Liver (tissue), 9 donors: Measurements from ENCODE around the gene CTXND1. TPM values are rescaled to one million over a fixed set of nuclear protein-coding genes. Genes with fewer than 3 reads are reported as not detected.

ENCODE experiments used
- DNase-seq: peaks from one replicate; pipeline ENCODE4 v3.0.0-alpha.2; 2017; ENCODE audit warnings: low spot score
- H3K27ac ChIP-seq, 2 donors: one replicate each; pipeline ENCODE4 v1.7.0; 2013; ENCODE audit warnings: inconsistent platforms in 2 of 2, low read length in 2 of 2, control low read depth in 1 of 2, low read depth in 1 of 2, mild to moderate bottlenecking in 1 of 2
- H3K27me3 ChIP-seq, 4 donors: one replicate each; pipeline versions ENCODE4 v1.6.1 to v1.7.0; 2013; ENCODE audit warnings: low read length in 3 of 4, inconsistent platforms in 1 of 4, mild to moderate bottlenecking in 1 of 4, moderate library complexity in 1 of 4; ENCODE audit not compliant: control insufficient read depth in 4 of 4, insufficient read depth in 4 of 4
- H3K36me3 ChIP-seq, 4 donors: one replicate each; pipeline versions ENCODE4 v1.6.1 to v1.7.0; 2013; ENCODE audit warnings: low read length in 3 of 4, mild to moderate bottlenecking in 3 of 4, low read depth in 1 of 4, moderate library complexity in 1 of 4; ENCODE audit not compliant: control insufficient read depth in 4 of 4, insufficient read depth in 3 of 4
- H3K4me1 ChIP-seq, 4 donors: one replicate each; pipeline versions ENCODE4 v1.6.1 to v1.7.0; 2013; ENCODE audit warnings: low read length in 3 of 4, mild to moderate bottlenecking in 3 of 4, moderate library complexity in 1 of 4; ENCODE audit not compliant: control insufficient read depth in 4 of 4, insufficient read depth in 4 of 4
- H3K4me3 ChIP-seq, 3 donors: one replicate each; pipeline versions ENCODE4 v1.6.1 to v1.7.0; 2013; ENCODE audit warnings: low read length in 3 of 3, control low read depth in 1 of 3, low read depth in 1 of 3, mild to moderate bottlenecking in 1 of 3
- H3K9ac ChIP-seq, 2 donors: one replicate each; pipeline ENCODE4 v1.7.0; 2013; ENCODE audit warnings: low read length in 2 of 2, mild to moderate bottlenecking in 2 of 2, moderate library complexity in 2 of 2, control low read depth in 1 of 2, low read depth in 1 of 2
- H3K9me3 ChIP-seq, 4 donors: one replicate each; pipeline versions ENCODE4 v1.6.1 to v1.7.0; 2013; ENCODE audit warnings: low read length in 3 of 4; ENCODE audit not compliant: control insufficient read depth in 4 of 4
- FOXA2 ChIP-seq: IDR thresholded peaks from 2 replicates; pipeline ENCODE4 v1.6.1; 2016; ENCODE audit warnings: antibody characterized with exemption
- GABPA ChIP-seq, 2 donors: IDR thresholded peaks in 1 of 2; conservative IDR thresholded peaks in 1 of 2; 2 replicates each; pipeline ENCODE4 v1.6.1; 2016; ENCODE audit warnings: antibody characterized with exemption in 2 of 2, mild to moderate bottlenecking in 1 of 2, moderate library complexity in 1 of 2
- HNF4A ChIP-seq, 2 donors: conservative IDR thresholded peaks; 2 replicates each; pipeline ENCODE4 v1.6.1; 2016; ENCODE audit warnings: antibody characterized with exemption in 2 of 2, mild to moderate bottlenecking in 2 of 2
- HNF4G ChIP-seq: IDR thresholded peaks from 2 replicates; pipeline ENCODE4 v1.6.1; 2016; ENCODE audit warnings: antibody characterized with exemption
- JUND ChIP-seq, 2 donors: IDR thresholded peaks; 2 replicates each; pipeline ENCODE4 v1.6.1; 2016; ENCODE audit warnings: antibody characterized with exemption in 2 of 2
- NR2F2 ChIP-seq: IDR thresholded peaks from 2 replicates; pipeline ENCODE4 v1.6.1; 2016; ENCODE audit warnings: antibody characterized with exemption
- RAD21 ChIP-seq, 2 donors: IDR thresholded peaks; 2 replicates each; pipeline ENCODE4 v1.6.1; 2016; ENCODE audit warnings: antibody characterized with exemption in 2 of 2, mild to moderate bottlenecking in 2 of 2
- RXRA ChIP-seq, 2 donors: IDR thresholded peaks; 2 replicates each; pipeline ENCODE4 v1.6.1; 2017 to 2018; ENCODE audit warnings: antibody characterized with exemption in 2 of 2, mild to moderate bottlenecking in 1 of 2
- SP1 ChIP-seq: IDR thresholded peaks from 2 replicates; pipeline ENCODE4 v1.6.1; 2018; ENCODE audit warnings: antibody characterized with exemption, mild to moderate bottlenecking
- TAF1 ChIP-seq: conservative IDR thresholded peaks from 2 replicates; pipeline ENCODE4 v1.6.1; 2016; ENCODE audit warnings: antibody characterized with exemption, mild to moderate bottlenecking
- YY1 ChIP-seq: IDR thresholded peaks from 2 replicates; pipeline ENCODE4 v1.6.1; 2016; ENCODE audit warnings: antibody characterized with exemption, mild to moderate bottlenecking
- WGBS: extraction: QIAGEN DNeasy Blood & Tissue Kit; methylation state at CpG from one replicate; pipeline ENCODE4 v1.1.7; 2013; 5-methylcytosine and 5-hydroxymethylcytosine counted together
- polyA plus RNA-seq, 2 donors: library from polyadenylated mRNA; stranded (reverse) in 1 of 2; unstranded in 1 of 2; fragments of 200-250 nt in 1 of 2; fragments of >200 nt in 1 of 2; fragmentation: Nextera tagmentation in 1 of 2; extraction: Ambion mirVana in 1 of 2; gene quantifications; one replicate each; pipeline versions ENCODE4 v1.2.1 to v1.2.3, GENCODE V29; 2013 to 2015
- total RNA-seq, 2 donors: library from RNA; depleted of rRNA; stranded (reverse); fragments of >200 nt; gene quantifications; one replicate each; pipeline ENCODE4 v1.2.3, GENCODE V29; 2014
- TF ChIP-seq, protein P1 (sequence below): IDR thresholded peaks from 2 replicates; pipeline ENCODE4 v1.6.1; 2016; ENCODE audit warnings: antibody characterized with exemption
- TF ChIP-seq, protein P2 (sequence below): IDR thresholded peaks from 2 replicates; pipeline ENCODE4 v1.6.1; 2016; ENCODE audit warnings: antibody characterized with exemption
- TF ChIP-seq, protein P3 (sequence below): fragments of 150-350 bp; IDR thresholded peaks from 2 replicates; pipeline ENCODE4 v1.5.1; 2017; ENCODE audit warnings: improper control_type of control experiment, low read depth, low read length; ENCODE audit not compliant: missing input control
- TF ChIP-seq, protein P4 (sequence below): IDR thresholded peaks from 2 replicates; pipeline ENCODE4 v1.6.1; 2016; ENCODE audit warnings: antibody characterized with exemption, mild to moderate bottlenecking
- TF ChIP-seq, protein P5 (sequence below): IDR thresholded peaks from 2 replicates; pipeline ENCODE4 v1.6.1; 2016; ENCODE audit warnings: antibody characterized with exemption
- donor health status: healthy.
- donor health status: healthy.
- donor health status: healthy.
- donor health status: healthy.
- donor health status: healthy.

Gene CTXND1
- total and polyA plus RNA-seq, 4 donors: 2.9 to 4.1 (median 3.1) TPM

DNA sequence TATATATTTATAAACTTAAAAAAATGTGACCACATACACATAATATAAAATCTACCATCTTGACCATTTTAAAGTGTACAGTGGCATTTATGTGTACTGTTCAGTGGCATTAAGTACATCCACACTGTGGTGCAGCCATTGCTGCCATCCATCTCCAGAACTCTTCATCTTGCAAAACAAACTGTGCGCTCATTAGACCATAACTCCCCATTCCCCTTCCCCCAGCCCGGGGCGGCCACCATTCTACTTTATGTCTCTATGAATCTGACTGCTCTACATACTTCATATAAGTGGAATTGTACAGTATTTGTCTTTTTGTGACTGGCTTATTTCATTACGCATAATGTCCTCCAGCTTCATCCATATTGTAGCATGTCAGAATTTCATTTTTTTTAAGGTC lies 47.8 kb downstream of the CTXND1 start:
- DNase-seq: no peak
- no peak for TF ChIP-seq HNF4G
- 98% methylated on average over 4 of the region's 4 CpGs for WGBS

DNA sequence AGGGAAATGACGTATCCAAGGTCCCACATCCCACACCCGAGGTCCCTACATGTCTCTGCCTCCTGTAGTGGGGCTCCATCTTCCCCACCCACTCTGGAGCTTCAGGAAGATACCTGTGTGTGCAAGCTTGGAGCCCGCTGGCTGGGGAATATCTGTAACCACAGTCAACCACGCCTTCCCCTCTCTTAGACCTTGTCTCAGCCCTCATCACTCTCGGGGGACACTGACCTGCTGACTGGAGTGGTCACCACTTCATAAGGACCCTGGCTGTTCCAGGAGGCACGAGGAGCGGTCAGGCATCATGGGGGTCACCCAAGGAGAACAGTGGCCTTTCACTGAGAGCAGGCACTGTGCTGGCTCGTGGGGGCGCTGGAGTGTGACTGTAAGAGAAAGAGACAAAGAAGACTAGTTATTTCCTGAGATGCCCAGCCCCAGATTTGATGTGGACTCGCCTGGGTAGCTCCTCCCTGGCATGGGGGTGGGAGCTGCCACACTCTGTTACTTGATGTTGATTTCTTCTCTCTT lies 48.6 kb downstream of the CTXND1 start:
- Histone ChIP-seq H3K36me3 (peaks cover 0 to 18% (median 12%) of the 10 kb centered on the region in 4 donors), H3K4me1 (peaks cover 3 to 27% (median 23%) of the 10 kb centered on the region in 4 donors), H3K27ac (no peak overlapping the region), H3K27me3 (no peaks in the 10 kb centered on the region), H3K9ac (no peak overlapping the region), H3K9me3 (no peaks in the 10 kb centered on the region), H3K4me3 (no peak overlapping the region)
- no peak for DNase-seq
- TF ChIP-seq NR2F2 (no peak), FOXA2 (no peak), YY1 (no peak), GABPA (IDR thresholded peaks at IDR 0.05 in 1 of 2, conservative IDR thresholded peaks at IDR 0.05 in 1 of 2) (no peak), HNF4G (no peak), RAD21 (IDR thresholded peaks at IDR 0.05) (no peak), TAF1 (no peak), RXRA (IDR thresholded peaks at IDR 0.05) (no peak), JUND (IDR thresholded peaks at IDR 0.05) (no peak), SP1 (no peak), HNF4A (conservative IDR thresholded peaks at IDR 0.05) (no peak)
- TF ChIP-seq, protein P1, sequence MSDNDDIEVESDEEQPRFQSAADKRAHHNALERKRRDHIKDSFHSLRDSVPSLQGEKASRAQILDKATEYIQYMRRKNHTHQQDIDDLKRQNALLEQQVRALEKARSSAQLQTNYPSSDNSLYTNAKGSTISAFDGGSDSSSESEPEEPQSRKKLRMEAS: no peak
- TF ChIP-seq, protein P2, sequence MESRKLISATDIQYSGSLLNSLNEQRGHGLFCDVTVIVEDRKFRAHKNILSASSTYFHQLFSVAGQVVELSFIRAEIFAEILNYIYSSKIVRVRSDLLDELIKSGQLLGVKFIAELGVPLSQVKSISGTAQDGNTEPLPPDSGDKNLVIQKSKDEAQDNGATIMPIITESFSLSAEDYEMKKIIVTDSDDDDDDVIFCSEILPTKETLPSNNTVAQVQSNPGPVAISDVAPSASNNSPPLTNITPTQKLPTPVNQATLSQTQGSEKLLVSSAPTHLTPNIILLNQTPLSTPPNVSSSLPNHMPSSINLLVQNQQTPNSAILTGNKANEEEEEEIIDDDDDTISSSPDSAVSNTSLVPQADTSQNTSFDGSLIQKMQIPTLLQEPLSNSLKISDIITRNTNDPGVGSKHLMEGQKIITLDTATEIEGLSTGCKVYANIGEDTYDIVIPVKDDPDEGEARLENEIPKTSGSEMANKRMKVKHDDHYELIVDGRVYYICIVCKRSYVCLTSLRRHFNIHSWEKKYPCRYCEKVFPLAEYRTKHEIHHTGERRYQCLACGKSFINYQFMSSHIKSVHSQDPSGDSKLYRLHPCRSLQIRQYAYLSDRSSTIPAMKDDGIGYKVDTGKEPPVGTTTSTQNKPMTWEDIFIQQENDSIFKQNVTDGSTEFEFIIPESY: no peak
- TF ChIP-seq, protein P3, sequence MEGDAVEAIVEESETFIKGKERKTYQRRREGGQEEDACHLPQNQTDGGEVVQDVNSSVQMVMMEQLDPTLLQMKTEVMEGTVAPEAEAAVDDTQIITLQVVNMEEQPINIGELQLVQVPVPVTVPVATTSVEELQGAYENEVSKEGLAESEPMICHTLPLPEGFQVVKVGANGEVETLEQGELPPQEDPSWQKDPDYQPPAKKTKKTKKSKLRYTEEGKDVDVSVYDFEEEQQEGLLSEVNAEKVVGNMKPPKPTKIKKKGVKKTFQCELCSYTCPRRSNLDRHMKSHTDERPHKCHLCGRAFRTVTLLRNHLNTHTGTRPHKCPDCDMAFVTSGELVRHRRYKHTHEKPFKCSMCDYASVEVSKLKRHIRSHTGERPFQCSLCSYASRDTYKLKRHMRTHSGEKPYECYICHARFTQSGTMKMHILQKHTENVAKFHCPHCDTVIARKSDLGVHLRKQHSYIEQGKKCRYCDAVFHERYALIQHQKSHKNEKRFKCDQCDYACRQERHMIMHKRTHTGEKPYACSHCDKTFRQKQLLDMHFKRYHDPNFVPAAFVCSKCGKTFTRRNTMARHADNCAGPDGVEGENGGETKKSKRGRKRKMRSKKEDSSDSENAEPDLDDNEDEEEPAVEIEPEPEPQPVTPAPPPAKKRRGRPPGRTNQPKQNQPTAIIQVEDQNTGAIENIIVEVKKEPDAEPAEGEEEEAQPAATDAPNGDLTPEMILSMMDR: no peak
- TF ChIP-seq, protein P4, sequence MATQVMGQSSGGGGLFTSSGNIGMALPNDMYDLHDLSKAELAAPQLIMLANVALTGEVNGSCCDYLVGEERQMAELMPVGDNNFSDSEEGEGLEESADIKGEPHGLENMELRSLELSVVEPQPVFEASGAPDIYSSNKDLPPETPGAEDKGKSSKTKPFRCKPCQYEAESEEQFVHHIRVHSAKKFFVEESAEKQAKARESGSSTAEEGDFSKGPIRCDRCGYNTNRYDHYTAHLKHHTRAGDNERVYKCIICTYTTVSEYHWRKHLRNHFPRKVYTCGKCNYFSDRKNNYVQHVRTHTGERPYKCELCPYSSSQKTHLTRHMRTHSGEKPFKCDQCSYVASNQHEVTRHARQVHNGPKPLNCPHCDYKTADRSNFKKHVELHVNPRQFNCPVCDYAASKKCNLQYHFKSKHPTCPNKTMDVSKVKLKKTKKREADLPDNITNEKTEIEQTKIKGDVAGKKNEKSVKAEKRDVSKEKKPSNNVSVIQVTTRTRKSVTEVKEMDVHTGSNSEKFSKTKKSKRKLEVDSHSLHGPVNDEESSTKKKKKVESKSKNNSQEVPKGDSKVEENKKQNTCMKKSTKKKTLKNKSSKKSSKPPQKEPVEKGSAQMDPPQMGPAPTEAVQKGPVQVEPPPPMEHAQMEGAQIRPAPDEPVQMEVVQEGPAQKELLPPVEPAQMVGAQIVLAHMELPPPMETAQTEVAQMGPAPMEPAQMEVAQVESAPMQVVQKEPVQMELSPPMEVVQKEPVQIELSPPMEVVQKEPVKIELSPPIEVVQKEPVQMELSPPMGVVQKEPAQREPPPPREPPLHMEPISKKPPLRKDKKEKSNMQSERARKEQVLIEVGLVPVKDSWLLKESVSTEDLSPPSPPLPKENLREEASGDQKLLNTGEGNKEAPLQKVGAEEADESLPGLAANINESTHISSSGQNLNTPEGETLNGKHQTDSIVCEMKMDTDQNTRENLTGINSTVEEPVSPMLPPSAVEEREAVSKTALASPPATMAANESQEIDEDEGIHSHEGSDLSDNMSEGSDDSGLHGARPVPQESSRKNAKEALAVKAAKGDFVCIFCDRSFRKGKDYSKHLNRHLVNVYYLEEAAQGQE: no peak
- TF ChIP-seq, protein P5, sequence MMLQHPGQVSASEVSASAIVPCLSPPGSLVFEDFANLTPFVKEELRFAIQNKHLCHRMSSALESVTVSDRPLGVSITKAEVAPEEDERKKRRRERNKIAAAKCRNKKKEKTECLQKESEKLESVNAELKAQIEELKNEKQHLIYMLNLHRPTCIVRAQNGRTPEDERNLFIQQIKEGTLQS: no peak
- WGBS: 86% methylated on average over 10 of the region's 10 CpGs

More for the DNA sequence above, 47.8 kb downstream of the CTXND1 start:
- H3K4me1 ChIP-seq: peaks cover 11 to 35% (median 31%) of the 10 kb centered on the region in 4 donors
- no peak overlapping the region for H3K9ac ChIP-seq
- no peak overlapping the region for H3K4me3 ChIP-seq
- H3K9me3 ChIP-seq: no peaks in the 10 kb centered on the region
- H3K27me3 ChIP-seq: no peaks in the 10 kb centered on the region
- H3K27ac ChIP-seq: no peak overlapping the region
- H3K36me3 ChIP-seq: peaks cover 0 to 18% (median 11%) of the 10 kb centered on the region in 4 donors
